A673 (cell line): ENCODE measurements around the gene ALDH8A1. TPM values are rescaled to one million over a fixed set of nuclear protein-coding genes. Genes with fewer than 3 reads are reported as not detected.
A peak's percentile ranks its signal among the peaks of the same experiment; 100 is the strongest.

ENCODE experiments used
- BruUV-seq: library from RNA; stranded (reverse); fragments of 400-500 nt; replicated peaks from 2 replicates; lab custom pipeline; 2021; lab: Mats Ljungman, UMichigan
- CTCF ChIA-PET: fragments of 300-600 bp; sonication (Branson Sonifier 250); formaldehyde crosslinking; loops from one replicate; lab custom pipeline; 2022; ENCODE audit warnings: antibody characterized with exemption; lab: Charles Lee
- POLR2A ChIA-PET: fragments of 300-600 bp; sonication (Branson Sonifier 250); formaldehyde crosslinking; loops from one replicate; lab custom pipeline; 2022; ENCODE audit warnings: antibody characterized with exemption; ENCODE audit not compliant: low non-redundant PET; lab: Charles Lee
- DNase-seq: peaks from one replicate; pipeline ENCODE4 v3.0.0-alpha.2; 2015; ENCODE audit warnings: low spot score
- H3K27ac ChIP-seq: fragments of 200-600 bp; sonication (generic); 2 replicates; pipeline ENCODE4 v1.5.1; 2016; ENCODE audit warnings: mixed run types, low read depth, mild to moderate bottlenecking, mixed read lengths, antibody characterized with exemption, low read length; ENCODE audit not compliant: poor library complexity, severe bottlenecking
- H3K27me3 ChIP-seq: fragments of 200-600 bp; sonication (generic); replicated peaks from 2 replicates; pipeline ENCODE4 v1.6.1; 2017; ENCODE audit warnings: mixed run types, low read depth, mild to moderate bottlenecking, mixed read lengths, antibody characterized with exemption, low read length; ENCODE audit not compliant: insufficient read depth, poor library complexity
- H3K36me3 ChIP-seq: fragments of 200-600 bp; sonication (generic); 2 replicates; pipeline ENCODE4 v1.6.1; 2016; ENCODE audit warnings: mixed run types, mild to moderate bottlenecking, mixed read lengths, antibody characterized with exemption, low read length; ENCODE audit not compliant: insufficient read depth, poor library complexity, severe bottlenecking
- H3K4me1 ChIP-seq: fragments of 200-600 bp; sonication (generic); 2 replicates; pipeline ENCODE4 v1.6.1; 2017; ENCODE audit warnings: mixed run types, mild to moderate bottlenecking, mixed read lengths, antibody characterized with exemption, low read length; ENCODE audit not compliant: insufficient read depth, poor library complexity, severe bottlenecking
- H3K4me3 ChIP-seq: fragments of 200-600 bp; sonication (generic); 2 replicates; pipeline ENCODE4 v1.5.1; 2016; ENCODE audit warnings: low read depth, mixed run types, mild to moderate bottlenecking, mixed read lengths, low read length; ENCODE audit not compliant: poor library complexity, severe bottlenecking
- H3K9me3 ChIP-seq: fragments of 200-600 bp; sonication (generic); 2 replicates; pipeline ENCODE4 v1.6.1; 2016; ENCODE audit warnings: mixed run types, low read depth, mild to moderate bottlenecking, mixed read lengths, antibody characterized with exemption, low read length; ENCODE audit not compliant: poor library complexity, severe bottlenecking
- EZH2 ChIP-seq: fragments of 200-600 bp; sonication (generic); IDR thresholded peaks from 2 replicates; pipeline ENCODE4 v1.6.1; 2017; ENCODE audit warnings: borderline replicate concordance, low read depth, mild to moderate bottlenecking, mixed read lengths, antibody characterized with exemption, low read length; ENCODE audit not compliant: poor library complexity, severe bottlenecking
- intact Hi-C: fragments of 100-400 bp; cut with micrococcal nuclease; formaldehyde crosslinking; loops from one replicate; pipeline ENCODE4 v1.10.0; 2022; ENCODE audit not compliant: unreplicated experiment
- total RNA-seq: library from RNA; stranded (reverse); gene quantifications from 2 replicates; pipeline ENCODE4 v1.2.3, GENCODE V29; 2021
- TF ChIP-seq, protein P1 (sequence below): fragments of 300-800, 200-600 bp; sonication (generic); conservative IDR thresholded peaks from 2 replicates; pipeline ENCODE4 v1.5.1; 2017; ENCODE audit warnings: low read depth, mild to moderate bottlenecking, antibody characterized with exemption, low read length, moderate library complexity, mixed read lengths

The ALDH8A1 gene
- total RNA-seq, 1 experiment from 2014 or later = 0.45 TPM

DNA sequence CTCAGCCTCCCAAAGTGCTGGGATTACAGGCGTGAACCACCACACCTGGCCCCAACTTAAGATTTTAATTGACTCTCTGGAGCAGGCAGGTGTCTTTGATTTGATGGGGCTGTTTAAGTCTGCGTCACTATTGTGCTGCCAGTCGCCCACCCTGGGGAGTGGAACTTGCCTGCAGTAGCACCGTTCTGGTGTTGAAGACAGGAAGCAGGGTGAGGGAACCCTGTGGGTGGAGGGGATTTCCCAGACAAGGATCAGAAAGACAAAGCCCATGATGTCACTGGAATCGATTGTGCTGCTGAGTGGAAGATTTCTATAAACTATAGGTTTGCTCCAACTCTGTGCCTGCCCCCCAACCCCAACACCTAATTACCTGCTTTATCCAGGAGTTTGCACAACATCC is 11.0 kb downstream of the ALDH8A1 start:
- H3K9me3 ChIP-seq = no peaks in the 10 kb centered on the region

DNA sequence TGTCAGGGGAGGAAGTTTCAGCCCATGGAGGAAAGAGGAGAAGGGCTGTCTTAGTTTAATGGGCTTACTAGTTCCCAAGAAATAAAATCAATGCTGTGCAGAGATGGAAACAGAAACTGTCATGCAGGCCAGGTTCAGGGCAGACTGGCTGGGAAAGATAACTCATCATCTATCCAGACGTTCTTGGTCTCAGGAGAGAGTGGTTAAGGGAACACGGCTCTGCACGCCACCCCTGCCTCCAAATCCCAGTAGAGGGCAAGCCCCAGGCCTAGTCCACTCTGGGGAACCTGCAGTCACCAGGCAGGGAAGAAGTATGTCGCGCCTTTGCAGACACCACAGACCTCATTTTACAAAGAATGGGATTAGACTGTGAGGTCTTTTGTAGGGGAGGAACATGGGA is 12.5 kb downstream of the ALDH8A1 start:
- no peaks in the 10 kb centered on the region for H3K4me1 ChIP-seq
- no peak for DNase-seq
- no peaks in the 10 kb centered on the region for H3K27me3 ChIP-seq
- ChIA-PET POLR2A (interaction anchor here (0.6 kb wide), 1 partner anchor 820 kb away, joined by 5 read pairs; no protein-coding TSS in a partner anchor), CTCF (no interaction called here)
- H3K27ac ChIP-seq = no peak overlapping the region
- no peak for TF ChIP-seq EZH2
- TF ChIP-seq, protein P1, sequence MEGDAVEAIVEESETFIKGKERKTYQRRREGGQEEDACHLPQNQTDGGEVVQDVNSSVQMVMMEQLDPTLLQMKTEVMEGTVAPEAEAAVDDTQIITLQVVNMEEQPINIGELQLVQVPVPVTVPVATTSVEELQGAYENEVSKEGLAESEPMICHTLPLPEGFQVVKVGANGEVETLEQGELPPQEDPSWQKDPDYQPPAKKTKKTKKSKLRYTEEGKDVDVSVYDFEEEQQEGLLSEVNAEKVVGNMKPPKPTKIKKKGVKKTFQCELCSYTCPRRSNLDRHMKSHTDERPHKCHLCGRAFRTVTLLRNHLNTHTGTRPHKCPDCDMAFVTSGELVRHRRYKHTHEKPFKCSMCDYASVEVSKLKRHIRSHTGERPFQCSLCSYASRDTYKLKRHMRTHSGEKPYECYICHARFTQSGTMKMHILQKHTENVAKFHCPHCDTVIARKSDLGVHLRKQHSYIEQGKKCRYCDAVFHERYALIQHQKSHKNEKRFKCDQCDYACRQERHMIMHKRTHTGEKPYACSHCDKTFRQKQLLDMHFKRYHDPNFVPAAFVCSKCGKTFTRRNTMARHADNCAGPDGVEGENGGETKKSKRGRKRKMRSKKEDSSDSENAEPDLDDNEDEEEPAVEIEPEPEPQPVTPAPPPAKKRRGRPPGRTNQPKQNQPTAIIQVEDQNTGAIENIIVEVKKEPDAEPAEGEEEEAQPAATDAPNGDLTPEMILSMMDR = no peak
- intact Hi-C loops = no loop called here
- BruUV-seq = no TSS peak
- H3K4me3 ChIP-seq = no peak overlapping the region
- no peaks in the 10 kb centered on the region for H3K36me3 ChIP-seq
- H3K9me3 ChIP-seq = no peaks in the 10 kb centered on the region

More for the DNA sequence above, 11.0 kb downstream of the ALDH8A1 start:
- Histone ChIP-seq H3K27me3 (no peaks in the 10 kb centered on the region), H3K36me3 (no peaks in the 10 kb centered on the region), H3K4me3 (no peak overlapping the region), H3K27ac (no peak overlapping the region), H3K4me1 (no peaks in the 10 kb centered on the region)
- CTCF ChIA-PET = interaction anchor here (1.8 kb wide), 1 partner anchor 827 kb away, joined by 5 read pairs; no protein-coding TSS in a partner anchor
- TF ChIP-seq, protein P1 = no peak
- no peak for TF ChIP-seq EZH2
- intact Hi-C loops = no loop called here
- no TSS peak for BruUV-seq
- peak; percentile 6 for DNase-seq
- POLR2A ChIA-PET = no interaction called here

DNA sequence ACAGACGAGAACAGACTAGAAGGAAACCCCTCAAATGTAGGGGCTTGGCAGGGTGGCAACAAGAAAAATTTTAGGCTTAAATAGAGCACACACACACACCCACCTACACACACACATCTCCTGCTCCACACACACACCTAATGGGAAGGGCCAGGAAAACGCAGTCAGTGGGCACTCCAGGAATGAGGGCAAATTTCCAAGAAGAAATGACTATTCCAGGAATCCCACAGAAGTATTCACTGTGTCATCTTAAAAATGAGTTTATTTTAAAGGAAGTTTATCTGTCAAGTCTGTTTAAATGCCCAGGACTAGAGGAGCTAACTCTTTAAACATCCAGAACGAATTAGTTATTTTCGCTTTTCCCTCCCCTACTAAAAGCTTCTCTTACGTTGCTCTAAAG is 13.0 kb downstream of the ALDH8A1 start:
- CTCF ChIA-PET = no interaction called here
- BruUV-seq = no TSS peak
- no peaks in the 10 kb centered on the region for H3K9me3 ChIP-seq
- POLR2A ChIA-PET = no interaction called here
- H3K27me3 ChIP-seq = no peaks in the 10 kb centered on the region
- H3K4me3 ChIP-seq = no peak overlapping the region
- H3K36me3 ChIP-seq = no peaks in the 10 kb centered on the region
- H3K4me1 ChIP-seq = no peaks in the 10 kb centered on the region
- DNase-seq = no peak
- intact Hi-C loops = no loop called here
- TF ChIP-seq, protein P1 = no peak
- no peak for TF ChIP-seq EZH2
- no peak overlapping the region for H3K27ac ChIP-seq
